HepG2 (cell line): ENCODE results near the gene ZP2. TPM values are rescaled to one million over a fixed set of nuclear protein-coding genes. Genes with fewer than 3 reads are reported as not detected.

Experiments used
- ARID4A ChIP-seq: sonication (generic); formaldehyde crosslinking; IDR thresholded peaks from 2 replicates; pipeline ENCODE4 v1.5.0; 2020; ENCODE audit warnings: mild to moderate bottlenecking, missing genetic modification reagents, borderline replicate concordance
- IKZF4 ChIP-seq: sonication (generic); formaldehyde crosslinking; IDR thresholded peaks from 2 replicates; pipeline ENCODE4 v1.5.1; 2020; ENCODE audit warnings: borderline replicate concordance, mild to moderate bottlenecking, low read depth, missing genetic modification reagents; ENCODE audit errors: not compliant biosample characterization
- ZBED4 ChIP-seq: sonication (generic); formaldehyde crosslinking; IDR thresholded peaks from 2 replicates; pipeline ENCODE4 v1.4.0; 2020; ENCODE audit warnings: missing genetic modification reagents, borderline replicate concordance
- ZNF761 ChIP-seq: sonication (generic); formaldehyde crosslinking; conservative IDR thresholded peaks from 2 replicates; pipeline ENCODE4 v1.4.0; 2020; ENCODE audit warnings: mild to moderate bottlenecking, missing genetic modification reagents
- polyA plus RNA-seq, 8 experiments: library from polyadenylated mRNA; depleted of rRNA in 3 of 8; stranded (reverse) in 7 of 8; unstranded in 1 of 8; fragments of >200 nt; fragmentation: Illumina TruSeq in 4 of 8; extraction: Trizol in 4 of 8; gene quantifications; 2 replicates each; pipeline versions ENCODE4 v1.2.1 to v1.2.3, GENCODE V29; 2011 to 2016; ENCODE audit warnings: low read depth in 4 of 8, missing spikeins in 1 of 8, mixed read lengths in 1 of 8; ENCODE audit not compliant: insufficient read depth in 1 of 8
- total RNA-seq, 5 experiments: library from RNA; depleted of rRNA; stranded (reverse); fragments of >200 nt; fragmentation: Illumina TruSeq; extraction: Trizol; gene quantifications; 2 replicates each; pipeline ENCODE4 v1.2.3, GENCODE V29; 2016; ENCODE audit warnings: low read depth in 1 of 5

ZP2 gene
- total and polyA plus RNA-seq, 2 of the 13 experiments (the other 11 are each of a cell fraction or from before 2014, with no cell fraction given): not detected

GRCh38 chr16:21211486-21211885 is at the start of gene ZP2 (continued):
- TF ChIP-seq ZBED4 (no peak), IKZF4 (CRISPR knock-in tag) (no peak), ZNF761 (CRISPR knock-in tag) (no peak), ARID4A (CRISPR knock-in tag) (no peak)
